ENCODE data around the gene TTC9C. TPM values are rescaled to one million over a fixed set of nuclear protein-coding genes. Genes with fewer than 3 reads are reported as not detected.
"Not testable (repeated sequence)": the region's sequence is repeated elsewhere in the genome, so short reads cannot be mapped to it uniquely, and the experiment has no call there.

The TTC9C gene
- total and polyA plus RNA-seq, 11 donors, result 7.4 to 23.5 (median 13.9) TPM

- no peak for TF ChIP-seq POLR2A (IDR thresholded peaks at IDR 0.05)
- no peak for TF ChIP-seq CTCF (IDR thresholded peaks at IDR 0.05)
- peak; percentile 83 to 91 (median 89) for DNase-seq
- H3K4me3 ChIP-seq, result peak overlapping the region; percentile 64 to 98 (median 85)
- 0% methylated on average over 20 of the region's 20 CpGs for WGBS, 4 donors
- peaks cover 3 to 63% (median 47%) of the 10 kb centered on the region in 12 donors for H3K4me1 ChIP-seq
- peak; percentile 78 to 88 (median 82) for ATAC-seq
- peak overlapping the region; percentile 91 to 99 (median 96) for H3K27ac ChIP-seq
- no peaks in the 10 kb centered on the region for H3K9me3 ChIP-seq
- H3K36me3 ChIP-seq, result peaks cover 0 to 36% (median 27%) of the 10 kb centered on the region in 9 donors
- intact Hi-C loops (cut with DNase I), result loop anchor here in 5 of 10 donors (1.0 to 10.0 kb wide), 10 partner anchors 17 to 127 kb away; partner anchors contain the start of genes TAF6L (in 2 of the 5) and ZBTB3 (in 1 of the 5)
- H3K27me3 ChIP-seq, result no peaks in the 10 kb centered on the region
Observed at GRCh38 chr11:62727872-62728170, 465 bp upstream of the TTC9C start.

- DNase-seq; ATAC-seq; H3K27me3 ChIP-seq; intact Hi-C loops (cut with DNase I); H3K9me3 ChIP-seq: not testable (repeated sequence)
- peaks cover 3 to 47% (median 38%) of the 10 kb centered on the region in 12 donors for H3K4me1 ChIP-seq
- WGBS, 4 donors, result 83 to 90% (median 89%) methylated on average over 14 of the region's 14 CpGs
- peak overlapping the region in 10 of 12 donors; percentile 64 to 98 (median 85) for H3K4me3 ChIP-seq
- H3K27ac ChIP-seq, result peak overlapping the region in 4 of 12 donors; percentile 93 to 98 (median 97)
- H3K36me3 ChIP-seq, result peaks cover 0 to 45% (median 33%) of the 10 kb centered on the region in 9 donors
Observed at GRCh38 chr11:62730076-62730475, 1.8 kb downstream of the TTC9C start.

GRCh38 chr11:62732830-62733229 lies 4.5 kb downstream of the TTC9C start:
- DNase-seq (no peak), ATAC-seq (no peak)
- H3K36me3 ChIP-seq, result peaks cover 0 to 70% (median 61%) of the 10 kb centered on the region in 9 donors
- no peak overlapping the region for H3K27ac ChIP-seq
- intact Hi-C loops (cut with DNase I), result no loop called here
- no peak for TF ChIP-seq CTCF (IDR thresholded peaks at IDR 0.05)
- no peak for TF ChIP-seq POLR2A (IDR thresholded peaks at IDR 0.05)
- H3K9me3 ChIP-seq, result no peaks in the 10 kb centered on the region
- H3K4me3 ChIP-seq, result no peak overlapping the region
- no peaks in the 10 kb centered on the region for H3K27me3 ChIP-seq
- peaks cover 3 to 36% (median 26%) of the 10 kb centered on the region in 12 donors for H3K4me1 ChIP-seq
- WGBS, 4 donors, result 79 to 94% (median 84%) methylated on average over 2 of the region's 2 CpGs

- H3K27ac ChIP-seq, result no peak overlapping the region
- H3K27me3 ChIP-seq, result no peaks in the 10 kb centered on the region
- no peak for DNase-seq
- intact Hi-C loops (cut with DNase I), result no loop called here
- no peak overlapping the region for H3K4me3 ChIP-seq
- no peak for ATAC-seq
- TF ChIP-seq POLR2A (IDR thresholded peaks at IDR 0.05) (no peak), CTCF (IDR thresholded peaks at IDR 0.05) (no peak)
- H3K4me1 ChIP-seq, result peaks cover 0 to 11% (median 0%) of the 10 kb centered on the region in 12 donors
- no peaks in the 10 kb centered on the region for H3K9me3 ChIP-seq
- H3K36me3 ChIP-seq, result peaks cover 0 to 97% (median 91%) of the 10 kb centered on the region in 9 donors
Observed at GRCh38 chr11:62737196-62737595, 8.9 kb downstream of the TTC9C start.
